HEK293T (cell line): ENCODE results near the gene CACNA1S.

Experiments
- CTCF ChIA-PET: fragments of 350-600 bp; formaldehyde crosslinking; extraction: SDS; loops from one replicate; lab custom pipeline; 2021; ENCODE audit warnings: antibody characterized with exemption, inconsistent platforms; lab: Yijun Ruan, JAX
- POLR2A ChIA-PET: fragments of 350-600 bp; formaldehyde crosslinking; extraction: SDS; loops from one replicate; lab custom pipeline; 2020; ENCODE audit warnings: antibody characterized with exemption, inconsistent platforms; lab: Yijun Ruan, JAX
- DNase-seq: peaks from one replicate; pipeline ENCODE4 v3.0.0; 2012; ENCODE audit warnings: mixed read lengths; ENCODE audit errors: extremely low spot score
- ARNT ChIP-seq: fragments of 450-650 bp; IDR thresholded peaks from 2 replicates; pipeline ENCODE4 v1.6.1; 2017; ENCODE audit warnings: mild to moderate bottlenecking
- BHLHE40 ChIP-seq: fragments of 450-650 bp; IDR thresholded peaks from 2 replicates; pipeline ENCODE4 v1.6.1; 2016; ENCODE audit warnings: mild to moderate bottlenecking, moderate library complexity, borderline replicate concordance
- CTBP1 ChIP-seq: fragments of 450-650 bp; IDR thresholded peaks from 2 replicates; pipeline ENCODE4 v1.6.1; 2016; ENCODE audit warnings: borderline replicate concordance
- ELF4 ChIP-seq: fragments of 450-650 bp; IDR thresholded peaks from 2 replicates; pipeline ENCODE4 v1.6.1; 2017; ENCODE audit warnings: antibody characterized with exemption
- FOXA1 ChIP-seq: fragments of 450-650 bp; IDR thresholded peaks from 2 replicates; pipeline ENCODE4 v1.6.1; 2016; ENCODE audit warnings: mild to moderate bottlenecking
- FOXK2 ChIP-seq: fragments of 450-650 bp; IDR thresholded peaks from 2 replicates; pipeline ENCODE4 v1.6.1; 2016; ENCODE audit warnings: mild to moderate bottlenecking
- FOXM1 ChIP-seq: fragments of 450-650 bp; IDR thresholded peaks from 2 replicates; pipeline ENCODE4 v1.6.1; 2017; ENCODE audit warnings: mild to moderate bottlenecking, borderline replicate concordance
- HDGF ChIP-seq: fragments of 450-650 bp; IDR thresholded peaks from 2 replicates; pipeline ENCODE4 v1.6.1; 2017; ENCODE audit warnings: antibody characterized with exemption, borderline replicate concordance
- L3MBTL2 ChIP-seq: fragments of 450-650 bp; conservative IDR thresholded peaks from 2 replicates; pipeline ENCODE4 v1.6.1; 2016; ENCODE audit warnings: mild to moderate bottlenecking
- LEF1 ChIP-seq: fragments of 450-650 bp; IDR thresholded peaks from 2 replicates; pipeline ENCODE4 v1.6.1; 2017; ENCODE audit warnings: mild to moderate bottlenecking, borderline replicate concordance
- NFRKB ChIP-seq: fragments of 450-650 bp; IDR thresholded peaks from 2 replicates; pipeline ENCODE4 v1.6.1; 2016; ENCODE audit warnings: mild to moderate bottlenecking, moderate library complexity
- PKNOX1 ChIP-seq: fragments of 450-650 bp; IDR thresholded peaks from 2 replicates; pipeline ENCODE4 v1.6.1; 2016
- SP1 ChIP-seq: fragments of 450-650 bp; IDR thresholded peaks from 2 replicates; pipeline ENCODE4 v1.6.1; 2017
- SUZ12 ChIP-seq: fragments of 450-650 bp; IDR thresholded peaks from 2 replicates; pipeline ENCODE4 v1.6.1; 2016; ENCODE audit warnings: mild to moderate bottlenecking
- TARDBP ChIP-seq: fragments of 450-650 bp; IDR thresholded peaks from 2 replicates; pipeline ENCODE4 v1.6.1; 2016
- ZNF384 ChIP-seq: fragments of 450-650 bp; IDR thresholded peaks from 2 replicates; pipeline ENCODE4 v1.6.1; 2016

Gene CACNA1S

GRCh38 chr1:201100169-201100930, 11.9 kb downstream of the CACNA1S start:
- CTCF ChIA-PET = interaction anchor here (0.7 to 2.8 kb wide), 3 partner anchors 19 to 128 kb away, joined by 3 to 10 read pairs (median 5); no protein-coding TSS in a partner anchor
- POLR2A ChIA-PET = no interaction called here
- no peak for TF ChIP-seq FOXM1
- no peak for TF ChIP-seq PKNOX1
- TF ChIP-seq LEF1 = no peak
- no peak for TF ChIP-seq BHLHE40
- TF ChIP-seq SUZ12 = no peak
- TF ChIP-seq ELF4 = no peak
- TF ChIP-seq FOXA1 = no peak
- TF ChIP-seq CTBP1 = no peak
- TF ChIP-seq FOXK2 = no peak
- TF ChIP-seq L3MBTL2 = no peak
- no peak for TF ChIP-seq TARDBP
- no peak for TF ChIP-seq ZNF384
- DNase-seq = no peak

GRCh38 chr1:201098992-201099677, 13.1 kb downstream of the CACNA1S start:
- TF ChIP-seq FOXA1 = no peak
- TF ChIP-seq FOXK2 = no peak
- no peak for TF ChIP-seq TARDBP
- DNase-seq = no peak
- POLR2A ChIA-PET = no interaction called here
- CTCF ChIA-PET = interaction anchor here (1.1 to 2.8 kb wide), 3 partner anchors 13 to 127 kb away, joined by 3 to 10 read pairs (median 8); no protein-coding TSS in a partner anchor

GRCh38 chr1:201096977-201097856, 15.0 kb downstream of the CACNA1S start:
- no peak for DNase-seq
- ChIA-PET CTCF (interaction anchor here (1.4 to 1.7 kb wide), 2 partner anchors 11 kb away, joined by 4 to 8 read pairs; no protein-coding TSS in a partner anchor), POLR2A (no interaction called here)
- TF ChIP-seq FOXM1 = no peak
- no peak for TF ChIP-seq FOXK2
- TF ChIP-seq FOXA1 = no peak
- TF ChIP-seq HDGF = no peak
- no peak for TF ChIP-seq ZNF384
- TF ChIP-seq CTBP1 = no peak
- TF ChIP-seq SUZ12 = no peak
- no peak for TF ChIP-seq SP1

GRCh38 chr1:201096041-201096461, 16.2 kb downstream of the CACNA1S start:
- POLR2A ChIA-PET = no interaction called here
- no peak for DNase-seq
- TF ChIP-seq L3MBTL2 (no peak), HDGF (no peak), ELF4 (no peak), BHLHE40 (no peak), NFRKB (no peak), LEF1 (no peak), TARDBP (no peak), ARNT (no peak), PKNOX1 (no peak), SUZ12 (no peak), FOXM1 (no peak), FOXA1 (no peak), SP1 (no peak), ZNF384 (no peak), CTBP1 (no peak), FOXK2 (no peak)
- CTCF ChIA-PET = interaction anchor here (0.9 to 1.4 kb wide), 2 partner anchors 10 to 124 kb away, joined by 3 to 4 read pairs; no protein-coding TSS in a partner anchor

DNA sequence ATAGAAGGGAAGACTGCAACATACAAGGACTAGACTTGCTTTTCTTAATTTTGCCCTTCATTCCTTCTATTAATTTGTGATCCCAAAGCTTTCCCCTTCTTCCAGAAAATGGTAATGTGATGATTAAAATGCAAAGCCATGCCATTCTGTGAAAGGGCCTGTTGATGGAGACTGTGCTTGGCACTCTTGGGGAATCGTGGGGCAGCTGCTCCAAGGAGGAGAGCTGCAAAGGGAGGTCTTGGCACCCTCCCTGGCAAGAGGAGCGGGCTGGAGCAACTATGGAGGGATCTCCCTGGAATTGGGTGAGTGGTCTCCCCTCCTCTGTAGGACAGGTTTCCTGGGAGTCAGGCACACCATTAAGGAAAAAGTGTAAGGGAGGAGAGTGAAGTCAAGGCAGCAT, 16.6 kb downstream of the CACNA1S start:
- ChIA-PET CTCF (interaction anchor here (0.9 to 1.4 kb wide), 2 partner anchors 9 to 124 kb away, joined by 3 to 4 read pairs; no protein-coding TSS in a partner anchor), POLR2A (no interaction called here)
- TF ChIP-seq SP1 (no peak), NFRKB (no peak), LEF1 (no peak), PKNOX1 (no peak), BHLHE40 (no peak), ZNF384 (no peak), FOXK2 (no peak), TARDBP (no peak), ARNT (no peak), ELF4 (no peak), FOXM1 (no peak), CTBP1 (no peak), HDGF (no peak), SUZ12 (no peak)
- DNase-seq = no peak
